IPS-18c (cell line): ENCODE measurements around the gene UBXN2A.
"Not testable (repeated sequence)": the region's sequence is repeated elsewhere in the genome, so short reads cannot be mapped to it uniquely, and the experiment has no call there.

Experiments
- H3K4me3 ChIP-seq: 2 replicates; pipeline ENCODE4 v1.7.0; 2013; ENCODE audit warnings: low read depth, mild to moderate bottlenecking, low read length, moderate library complexity; ENCODE audit not compliant: insufficient read depth
- H3K9me3 ChIP-seq: one replicate; pipeline ENCODE4 v1.6.1; 2013; ENCODE audit warnings: mild to moderate bottlenecking, low read length, moderate library complexity; ENCODE audit not compliant: control insufficient read depth, insufficient read depth

UBXN2A gene

GRCh38 chr2:23926750-23927571 is 13.3 kb upstream of the UBXN2A start, which contains the start of gene ATAD2B:
ATAD2B (minus strand) TSS chr2:23927123; CDS start chr2:23926770, 353 bp downstream.
- Histone ChIP-seq H3K9me3 (peaks cover 3% of the 10 kb centered on the region), H3K4me3 (peak within 1 kb of the TSS; percentile 97)

- Histone ChIP-seq H3K4me3 (no peak overlapping the region), H3K9me3 (no peaks in the 10 kb centered on the region)
Observed at GRCh38 chr2:23934259-23934658, 6.0 kb upstream of the UBXN2A start.

GRCh38 chr2:23940718-23941620 is 706 bp downstream of the UBXN2A start:
- H3K4me3 ChIP-seq = peak overlapping the region; percentile 83
- H3K9me3 ChIP-seq = no peaks in the 10 kb centered on the region

- Histone ChIP-seq H3K9me3 (no peaks in the 10 kb centered on the region), H3K4me3 (no peak overlapping the region)
Observed at GRCh38 chr2:23941644-23942043, 1.4 kb downstream of the UBXN2A start.

- Histone ChIP-seq H3K9me3 (no peaks in the 10 kb centered on the region), H3K4me3 (no peak overlapping the region)
Observed at GRCh38 chr2:23943666-23944065, 3.4 kb downstream of the UBXN2A start.

- H3K4me3 ChIP-seq = no peak overlapping the region
- no peaks in the 10 kb centered on the region for H3K9me3 ChIP-seq
Observed at GRCh38 chr2:23944527-23944926, 4.3 kb downstream of the UBXN2A start.

- Histone ChIP-seq H3K4me3 (no peak overlapping the region), H3K9me3 (no peaks in the 10 kb centered on the region)
Observed at GRCh38 chr2:23944976-23945375, 4.7 kb downstream of the UBXN2A start.

- H3K4me3 ChIP-seq = no peak overlapping the region
- H3K9me3 ChIP-seq = no peaks in the 10 kb centered on the region
Observed at GRCh38 chr2:23947350-23947749, 7.1 kb downstream of the UBXN2A start.

- H3K9me3 ChIP-seq, H3K4me3 ChIP-seq: not testable (repeated sequence)
Observed at GRCh38 chr2:23952558-23952957, 12.3 kb downstream of the UBXN2A start.

- no peaks in the 10 kb centered on the region for H3K9me3 ChIP-seq
- H3K4me3 ChIP-seq = no peak overlapping the region
Observed at GRCh38 chr2:23953625-23954024, 13.4 kb downstream of the UBXN2A start.

- Histone ChIP-seq H3K4me3 (no peak overlapping the region), H3K9me3 (no peaks in the 10 kb centered on the region)
Observed at GRCh38 chr2:23954325-23955014, 14.2 kb downstream of the UBXN2A start.

GRCh38 chr2:23967846-23968245 is 27.6 kb downstream of the UBXN2A start:
- H3K9me3 ChIP-seq = peaks cover 2% of the 10 kb centered on the region
- H3K4me3 ChIP-seq = no peak overlapping the region

- no peak overlapping the region for H3K4me3 ChIP-seq
Observed at GRCh38 chr2:23976883-23977282, 36.6 kb downstream of the UBXN2A start.

GRCh38 chr2:23988371-23988770 is 48.1 kb downstream of the UBXN2A start:
- Histone ChIP-seq H3K9me3 (no peaks in the 10 kb centered on the region), H3K4me3 (no peak overlapping the region)

More at GRCh38 chr2:23976883-23977282, 36.6 kb downstream of the UBXN2A start:
- H3K9me3 ChIP-seq = no peaks in the 10 kb centered on the region

- H3K9me3 ChIP-seq = no peaks in the 10 kb centered on the region
- H3K4me3 ChIP-seq = no peak overlapping the region
Observed at GRCh38 chr2:23992931-23993330, 52.7 kb downstream of the UBXN2A start.

GRCh38 chr2:23993736-23994269 is 53.5 kb downstream of the UBXN2A start:
- H3K9me3 ChIP-seq = no peaks in the 10 kb centered on the region
- no peak overlapping the region for H3K4me3 ChIP-seq

GRCh38 chr2:23994567-23994966 is 54.3 kb downstream of the UBXN2A start:
- no peaks in the 10 kb centered on the region for H3K9me3 ChIP-seq
- H3K4me3 ChIP-seq = no peak overlapping the region
